Erythroblast (primary cell): ENCODE data around the gene BCL2A1.
"Not testable (repeated sequence)": the region's sequence is repeated elsewhere in the genome, so short reads cannot be mapped to it uniquely, and the experiment has no call there.

ENCODE experiments used
- DNase-seq, 2 experiments: peaks; one replicate each; lab custom pipeline; 2025; lab: John Stamatoyannopoulos, UW
- GATA1 ChIP-seq: IDR thresholded peaks from 2 replicates; pipeline ENCODE4 v1.6.1; 2011; ENCODE audit warnings: low read depth, mild to moderate bottlenecking, control low read depth, low read length, moderate library complexity
- POLR2A ChIP-seq: IDR thresholded peaks from 2 replicates; pipeline ENCODE4 v1.6.1; 2011; ENCODE audit warnings: mild to moderate bottlenecking, low read length

BCL2A1 gene

DNA sequence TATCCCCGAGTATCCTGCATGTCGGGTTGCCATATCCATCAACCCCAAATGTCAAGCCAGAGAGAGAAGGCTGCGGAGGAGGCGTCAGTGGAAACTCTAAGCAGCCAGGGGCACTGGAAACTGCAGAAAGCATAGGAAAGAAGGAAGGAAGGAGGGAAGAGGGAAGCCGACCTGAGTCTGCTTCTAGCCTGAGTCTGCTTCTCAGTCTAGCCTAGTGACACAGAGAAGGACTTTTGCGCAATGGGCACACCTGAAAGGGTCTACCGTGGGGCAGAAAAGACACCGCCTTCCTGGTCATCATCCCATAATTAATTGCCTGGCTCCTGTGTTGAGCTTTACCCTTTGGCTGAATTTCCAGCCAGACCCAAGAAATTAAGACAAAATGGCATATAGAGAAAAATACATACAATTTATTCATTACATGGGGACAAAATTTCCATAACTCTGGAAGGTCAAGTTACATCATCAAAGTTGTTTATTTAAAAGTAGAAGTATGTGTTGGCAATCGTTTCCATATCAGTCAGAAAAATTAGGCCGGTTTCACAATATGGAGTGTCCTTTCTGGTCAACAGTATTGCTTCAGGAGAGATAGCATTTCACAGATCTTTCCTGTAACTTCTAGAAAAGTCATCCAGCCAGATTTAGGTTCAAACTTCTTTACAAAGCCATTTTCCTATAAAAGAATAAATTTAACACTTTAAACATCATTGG is 10.3 kb downstream of the BCL2A1 start:
- TF ChIP-seq GATA1 = no peak
- TF ChIP-seq POLR2A = no peak
- no peak for DNase-seq

DNA sequence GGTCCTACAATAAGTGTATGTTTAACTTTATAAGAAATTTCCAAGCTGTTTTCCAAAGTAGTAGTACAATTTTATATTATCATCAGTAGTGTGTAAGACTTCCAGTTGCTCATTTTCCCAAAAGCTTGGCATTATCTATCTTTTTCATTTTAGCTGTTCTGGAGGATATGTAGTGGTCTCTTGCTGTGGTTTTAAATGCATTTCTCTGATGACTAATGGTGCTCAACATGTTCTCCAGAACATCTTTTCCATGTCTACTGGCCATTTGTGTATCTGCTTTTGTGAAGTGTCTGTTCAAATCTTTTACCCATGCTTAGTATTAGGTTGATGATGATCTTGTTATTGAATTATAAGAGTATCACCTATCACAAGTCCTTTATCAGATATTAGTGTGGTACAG is 13.3 kb downstream of the BCL2A1 start:
- TF ChIP-seq GATA1 (no peak), POLR2A (no peak)
- no peak for DNase-seq

DNA sequence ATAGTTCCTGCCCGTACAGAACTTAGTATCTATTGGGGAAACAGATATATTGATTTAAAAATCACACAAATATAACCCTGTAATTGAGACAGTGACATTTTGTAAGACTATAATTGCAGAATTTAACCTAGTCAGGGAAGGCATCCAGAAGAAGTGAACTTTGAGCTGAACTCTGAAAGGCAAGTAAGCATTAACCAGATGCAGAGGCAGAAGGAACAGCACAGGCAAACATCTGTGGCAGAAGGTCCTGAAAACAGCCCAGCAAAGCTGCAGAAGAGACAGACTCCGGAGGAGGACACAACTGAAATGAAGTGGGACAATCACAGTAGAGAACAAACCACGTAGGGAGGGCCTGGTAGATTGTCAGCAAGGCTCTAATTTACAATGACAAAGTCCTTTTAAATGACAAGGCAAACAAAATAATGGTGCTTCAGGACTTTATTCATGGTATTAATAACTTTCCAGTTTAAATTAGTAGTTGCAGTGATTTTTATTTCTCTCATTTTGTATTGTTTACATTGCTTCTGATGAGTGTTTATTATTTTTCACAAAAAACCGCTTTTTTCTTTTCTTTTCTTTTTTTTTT is 14.5 kb downstream of the BCL2A1 start:
- TF ChIP-seq POLR2A (no peak), GATA1 (no peak)
- DNase-seq = no peak

DNA sequence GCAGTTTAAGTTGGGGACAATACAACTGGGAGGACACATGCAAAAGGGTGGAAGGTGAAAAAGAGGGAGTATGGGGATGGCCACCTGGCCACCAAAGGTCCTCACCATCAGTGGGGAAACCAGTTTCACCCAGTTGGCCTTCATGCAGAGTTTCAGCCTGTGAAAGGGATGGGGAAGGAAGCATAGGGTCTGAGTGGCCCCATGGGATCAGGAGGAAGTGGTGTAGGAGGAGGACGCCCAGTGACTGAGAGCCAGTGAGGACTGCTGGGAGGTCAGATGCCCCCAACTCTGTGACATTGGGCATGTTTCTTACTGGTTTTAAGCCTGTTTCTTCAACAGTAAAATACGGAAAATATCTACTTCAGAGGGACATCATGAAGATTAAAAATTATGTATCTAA is 16.3 kb downstream of the BCL2A1 start:
- TF ChIP-seq POLR2A (no peak), GATA1 (no peak)
- no peak for DNase-seq

DNA sequence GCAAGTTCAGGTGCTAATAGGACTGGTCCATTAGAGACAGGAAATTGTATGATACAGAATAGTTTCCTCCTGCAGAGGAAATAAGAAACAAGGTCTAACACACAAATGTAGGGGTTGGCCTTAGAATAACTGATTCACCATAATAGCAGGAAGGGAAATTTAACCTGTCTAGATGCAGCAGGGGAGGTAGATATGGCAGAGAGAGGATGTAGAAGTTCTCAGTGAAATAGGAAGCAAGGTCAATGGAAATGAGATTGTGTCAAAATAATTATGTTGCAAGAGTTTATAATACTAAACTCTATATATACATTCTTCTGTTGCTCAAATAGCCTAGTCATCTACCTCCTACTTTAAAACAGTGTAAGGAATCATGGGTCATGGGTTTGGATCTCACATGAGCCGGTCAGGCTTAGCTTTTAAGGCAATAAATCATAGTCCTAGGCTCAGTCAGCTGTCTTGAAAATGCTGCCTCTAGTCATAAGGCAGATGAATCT is 17.0 kb downstream of the BCL2A1 start:
- TF ChIP-seq GATA1 (no peak), POLR2A (no peak)

DNA sequence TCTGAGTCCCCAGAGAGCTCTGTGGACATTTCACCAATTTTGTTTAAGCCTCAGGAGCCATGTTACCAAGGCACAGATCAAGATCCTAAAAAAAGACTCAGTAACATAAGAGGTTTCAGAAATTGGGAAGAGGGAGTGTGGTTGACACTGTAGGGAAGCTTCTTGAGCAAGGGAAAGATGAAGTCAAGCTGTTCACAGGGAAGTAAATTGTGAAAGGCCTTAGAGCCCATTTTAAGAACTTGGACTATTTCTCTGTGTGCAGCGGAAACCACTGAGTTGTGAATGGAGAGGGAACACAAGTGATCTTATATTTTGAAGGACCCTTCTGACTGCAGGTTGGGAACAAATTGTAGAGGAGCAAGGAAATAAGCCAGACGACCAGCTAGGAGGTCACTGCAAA is 18.7 kb downstream of the BCL2A1 start:
- no peak for DNase-seq
- TF ChIP-seq GATA1 (no peak), POLR2A (no peak)

More for the DNA sequence above, 17.0 kb downstream of the BCL2A1 start:
- DNase-seq = no peak

DNA sequence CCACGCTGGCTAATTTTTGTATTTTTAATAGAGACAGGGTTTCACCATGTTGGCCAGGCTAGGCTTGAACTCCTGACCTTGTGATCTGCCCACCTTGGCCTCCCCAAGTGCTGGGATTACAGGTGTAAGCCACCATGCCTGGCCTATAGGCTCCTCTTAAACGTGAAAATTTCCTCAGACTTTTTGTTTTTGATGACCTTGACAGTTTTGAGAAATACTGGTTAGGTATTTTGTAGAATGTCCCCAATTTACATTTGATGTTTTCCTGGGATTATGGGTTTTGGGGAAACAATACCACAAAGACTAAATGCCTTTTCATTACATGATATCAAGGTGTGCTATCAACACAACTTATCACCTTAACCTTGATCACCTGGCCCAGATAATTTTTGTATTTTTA is 20.7 kb downstream of the BCL2A1 start:
- no peak for DNase-seq
- TF ChIP-seq GATA1 = no peak

DNA sequence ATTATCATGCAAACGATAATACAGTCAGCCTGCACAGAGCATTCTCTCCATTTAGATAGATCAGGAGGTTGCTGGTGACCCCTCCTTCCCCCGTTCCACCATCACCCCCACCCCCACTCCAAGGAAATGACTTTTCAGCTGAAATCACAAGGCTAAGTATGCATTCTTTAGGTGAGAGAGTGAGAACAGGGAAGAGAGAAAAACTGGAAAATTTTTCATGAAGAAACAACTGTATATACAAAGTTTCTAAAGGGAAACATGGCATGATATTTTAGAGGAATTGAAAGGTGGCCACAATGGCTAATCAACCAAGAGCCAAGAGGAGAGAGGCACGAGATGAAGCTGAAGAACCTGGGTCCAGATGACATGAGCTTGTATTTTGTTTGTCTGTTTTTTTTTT is 22.2 kb downstream of the BCL2A1 start:
- no peak for DNase-seq
- TF ChIP-seq POLR2A = no peak
- TF ChIP-seq GATA1 = no peak

DNA sequence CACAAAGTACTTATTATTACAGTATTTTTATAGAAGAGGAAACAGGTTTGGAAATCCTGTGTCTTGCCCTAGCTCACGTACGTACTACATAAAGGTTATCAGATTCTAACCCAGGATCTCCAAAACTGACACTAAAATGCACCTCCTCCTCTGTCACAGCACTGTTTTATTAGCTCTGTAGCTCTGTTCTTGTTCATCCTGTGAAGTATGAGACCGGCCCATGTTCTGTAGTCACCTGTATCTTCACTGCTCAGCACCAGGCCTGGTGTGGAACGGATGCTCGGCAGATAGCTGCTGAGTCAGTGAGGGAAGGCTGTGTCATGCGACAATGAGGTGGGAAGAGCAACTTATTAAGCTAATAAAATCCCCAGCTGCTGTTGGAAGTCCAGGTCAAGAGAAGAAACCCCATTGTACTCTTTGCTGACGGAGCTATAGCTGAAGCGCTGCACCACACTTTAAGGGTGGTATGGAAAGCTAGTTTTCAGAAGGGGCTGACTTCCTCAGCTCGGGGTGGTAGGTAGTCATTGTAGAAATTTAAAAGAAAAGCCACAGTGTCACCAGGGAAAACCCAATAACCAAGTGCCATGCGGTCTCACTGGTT is 22.8 kb downstream of the BCL2A1 start:
- no peak for DNase-seq
- TF ChIP-seq POLR2A = no peak

DNA sequence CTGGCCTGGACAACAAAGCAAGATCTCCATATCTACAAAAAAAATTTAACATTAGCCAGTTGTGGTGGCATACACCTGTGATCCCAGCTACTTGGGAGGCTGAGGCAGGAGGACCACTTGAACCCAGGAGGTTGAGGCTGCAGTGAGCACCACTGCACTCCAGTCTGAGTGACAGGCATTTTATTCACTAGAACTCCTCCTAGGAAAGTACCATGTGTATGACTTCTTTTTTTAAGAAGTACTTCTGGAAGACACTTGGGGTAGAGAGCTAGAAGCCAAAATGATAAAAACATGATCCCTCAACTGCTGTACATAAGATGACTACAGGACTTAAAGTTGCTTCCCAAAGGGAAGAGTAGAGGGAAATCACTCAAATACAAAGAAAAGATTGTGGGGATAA is 24.0 kb downstream of the BCL2A1 start:
- DNase-seq = no peak
- no peak for TF ChIP-seq POLR2A
- no peak for TF ChIP-seq GATA1

DNA sequence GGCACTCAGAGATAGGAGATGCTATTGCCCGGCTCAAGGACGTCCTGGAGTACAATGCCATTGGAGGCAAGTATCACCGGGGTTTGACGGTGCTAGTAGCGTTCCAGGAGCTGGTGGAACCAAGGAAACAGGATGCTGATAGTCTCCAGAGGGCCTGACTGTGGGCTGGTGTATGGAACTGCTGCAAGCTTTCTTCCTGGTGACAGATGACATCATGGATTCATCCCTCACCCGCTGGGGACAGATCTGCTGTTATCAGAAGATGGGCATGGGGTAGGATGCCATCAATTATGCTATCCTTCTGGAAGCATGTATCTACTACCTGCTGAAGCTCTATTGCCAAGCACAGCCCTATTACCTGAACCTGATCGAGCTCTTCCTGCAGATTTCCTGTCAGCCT is 26.4 kb downstream of the BCL2A1 start:
- TF ChIP-seq GATA1 (no peak), POLR2A (no peak)
- no peak for DNase-seq

DNA sequence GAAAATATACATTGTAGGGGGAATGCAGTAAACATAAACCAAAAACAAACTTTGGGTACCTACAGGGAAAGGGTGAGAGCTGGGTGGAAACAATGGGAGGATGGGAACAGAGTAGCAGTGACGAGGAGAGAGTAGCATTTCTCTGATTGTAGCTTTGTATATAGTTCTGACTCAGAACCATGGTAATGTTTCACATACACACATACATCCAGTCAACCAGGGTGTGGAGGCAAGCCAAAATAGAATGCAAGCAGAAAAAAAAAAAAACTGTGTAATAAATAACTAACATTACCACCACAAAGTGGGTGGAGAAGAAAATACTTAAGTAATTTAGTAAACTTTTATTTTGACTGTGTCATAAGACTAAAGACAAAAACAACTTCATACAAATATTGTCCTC is 27.2 kb downstream of the BCL2A1 start:
- no peak for DNase-seq
- TF ChIP-seq POLR2A = no peak

DNA sequence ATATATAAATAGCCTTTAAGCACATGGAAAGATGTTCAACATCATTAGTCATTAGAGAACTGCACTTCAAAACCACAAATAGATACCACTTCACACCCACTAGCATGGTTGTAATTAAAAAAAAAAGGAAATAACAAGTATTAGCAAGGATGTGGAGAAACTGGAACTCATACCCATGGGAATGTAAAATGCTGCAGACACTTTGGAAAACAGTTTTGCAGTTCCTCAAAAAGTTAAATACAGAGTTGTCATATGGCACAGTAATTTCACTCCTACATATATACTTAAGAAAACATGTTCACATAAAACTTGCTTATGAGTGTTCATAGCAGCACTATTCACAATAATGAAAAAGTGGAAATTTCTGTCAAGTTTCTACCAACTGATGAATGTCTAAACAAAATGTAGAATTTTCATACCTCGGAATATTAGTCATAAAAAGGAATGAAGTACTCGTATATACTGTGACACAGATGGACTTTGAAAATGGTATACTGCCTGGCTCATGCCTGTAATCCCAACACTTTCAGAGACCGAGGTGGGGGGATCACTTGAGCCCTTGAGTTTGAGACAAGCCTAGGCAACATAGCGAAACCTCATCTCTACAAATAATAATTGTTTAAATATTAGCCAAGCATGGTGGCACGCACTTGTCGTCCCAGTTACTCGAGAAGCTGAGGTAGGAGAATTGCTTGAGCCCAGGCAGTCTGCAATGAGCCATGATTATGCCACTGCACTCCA is 28.1 kb downstream of the BCL2A1 start:
- no peak for DNase-seq
- no peak for TF ChIP-seq POLR2A
- TF ChIP-seq GATA1 = no peak

DNA sequence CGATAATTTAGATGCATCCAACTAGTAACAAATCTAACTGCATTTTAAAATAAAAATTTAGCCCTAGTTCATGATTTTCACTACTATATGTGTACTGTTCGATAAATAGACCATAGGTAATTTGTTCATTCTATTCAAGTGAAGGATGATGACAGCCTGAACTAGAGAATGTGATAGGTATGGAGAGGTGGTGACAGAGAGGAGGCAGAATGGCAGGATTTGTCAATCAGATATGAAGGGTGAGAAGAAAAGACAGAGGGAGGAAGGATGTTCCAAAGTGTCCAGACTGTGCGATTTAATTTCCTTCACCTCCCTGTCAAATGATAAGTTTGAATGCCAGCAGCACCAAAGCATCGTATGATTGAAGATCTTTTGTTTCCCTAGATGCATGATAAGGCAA is 31.6 kb downstream of the BCL2A1 start:
- DNase-seq = no peak
- TF ChIP-seq POLR2A = no peak
- TF ChIP-seq GATA1 = no peak

DNA sequence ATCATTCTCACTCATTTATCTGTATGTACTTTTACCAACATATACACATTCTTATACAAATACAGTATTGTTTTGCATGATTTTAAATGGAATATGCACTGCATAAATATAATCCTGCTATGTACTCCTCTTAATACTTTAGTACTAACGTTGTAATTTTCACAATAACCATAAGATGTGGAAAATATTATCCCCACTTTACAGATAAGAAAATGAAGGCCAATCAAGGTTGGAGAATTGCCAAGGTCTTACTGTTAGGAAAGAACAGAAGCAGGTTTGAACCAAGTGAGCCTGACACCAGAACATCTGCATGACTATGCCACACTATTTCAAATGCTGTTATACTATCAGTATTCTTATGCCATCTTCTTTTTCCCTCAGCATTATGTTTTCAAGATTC is 32.9 kb downstream of the BCL2A1 start:
- TF ChIP-seq GATA1 (no peak), POLR2A (no peak)
- DNase-seq = no peak

DNA sequence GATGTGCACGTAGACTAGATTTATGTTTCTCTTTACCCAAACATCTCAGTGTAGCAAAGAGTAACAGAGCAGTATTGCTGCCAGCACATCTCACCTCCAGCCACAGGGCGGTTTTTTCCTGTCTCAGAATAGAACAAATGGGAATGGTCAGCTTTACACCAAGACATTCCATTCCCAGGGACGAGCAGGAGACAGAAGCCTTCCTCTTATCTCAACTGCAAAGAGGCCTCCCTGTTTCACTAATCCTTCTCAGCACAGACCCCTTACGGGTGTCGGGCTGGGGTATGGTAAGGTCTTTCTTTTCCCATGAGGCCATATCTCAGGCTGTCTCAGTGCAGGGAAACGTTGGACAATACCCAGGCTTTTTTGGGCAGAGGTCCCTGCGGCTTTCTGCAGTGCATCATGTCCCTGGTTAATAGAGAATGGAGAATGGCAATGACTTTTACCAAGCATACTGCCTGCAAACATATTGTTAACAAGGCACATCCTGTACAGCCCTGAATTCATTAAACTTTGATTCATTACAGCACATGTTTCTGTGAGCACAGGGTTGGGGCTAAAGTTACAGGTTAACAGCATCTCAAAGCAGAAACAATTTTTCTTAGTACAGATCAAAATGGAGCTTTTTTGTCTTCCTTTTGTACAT is 35.3 kb downstream of the BCL2A1 start:
- DNase-seq = not testable (repeated sequence)
